ENCODE measurements around the gene HACL1. TPM values are rescaled to one million over a fixed set of nuclear protein-coding genes. Genes with fewer than 3 reads are reported as not detected.

HACL1 gene
- total RNA-seq, 1 donor from 2014 or later: 17.5 TPM

DNA sequence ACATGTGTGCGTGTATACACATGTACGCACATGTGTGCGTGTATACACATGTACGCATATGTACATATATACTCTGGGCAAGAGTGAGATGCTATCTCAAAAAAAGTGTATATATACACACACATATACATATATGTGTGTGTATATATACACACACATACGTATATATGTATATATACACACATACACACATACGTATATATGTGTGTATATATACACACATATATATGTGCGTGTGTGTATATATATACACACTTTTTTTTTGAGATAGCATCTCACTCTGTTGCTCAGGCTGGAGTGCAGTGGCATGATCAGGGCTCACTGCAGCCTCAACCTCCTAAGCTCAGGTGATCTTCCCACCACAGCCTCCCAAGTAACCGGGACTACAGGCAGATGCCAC lies 8.4 kb downstream of the HACL1 start:
- Mint-ChIP-seq H3K27me3 (ENCODE audit: unreplicated experiment) (no peaks in the 10 kb centered on the region), H3K4me1 (ENCODE audit: unreplicated experiment) (no peaks in the 10 kb centered on the region)
- TF ChIP-seq, protein P1, sequence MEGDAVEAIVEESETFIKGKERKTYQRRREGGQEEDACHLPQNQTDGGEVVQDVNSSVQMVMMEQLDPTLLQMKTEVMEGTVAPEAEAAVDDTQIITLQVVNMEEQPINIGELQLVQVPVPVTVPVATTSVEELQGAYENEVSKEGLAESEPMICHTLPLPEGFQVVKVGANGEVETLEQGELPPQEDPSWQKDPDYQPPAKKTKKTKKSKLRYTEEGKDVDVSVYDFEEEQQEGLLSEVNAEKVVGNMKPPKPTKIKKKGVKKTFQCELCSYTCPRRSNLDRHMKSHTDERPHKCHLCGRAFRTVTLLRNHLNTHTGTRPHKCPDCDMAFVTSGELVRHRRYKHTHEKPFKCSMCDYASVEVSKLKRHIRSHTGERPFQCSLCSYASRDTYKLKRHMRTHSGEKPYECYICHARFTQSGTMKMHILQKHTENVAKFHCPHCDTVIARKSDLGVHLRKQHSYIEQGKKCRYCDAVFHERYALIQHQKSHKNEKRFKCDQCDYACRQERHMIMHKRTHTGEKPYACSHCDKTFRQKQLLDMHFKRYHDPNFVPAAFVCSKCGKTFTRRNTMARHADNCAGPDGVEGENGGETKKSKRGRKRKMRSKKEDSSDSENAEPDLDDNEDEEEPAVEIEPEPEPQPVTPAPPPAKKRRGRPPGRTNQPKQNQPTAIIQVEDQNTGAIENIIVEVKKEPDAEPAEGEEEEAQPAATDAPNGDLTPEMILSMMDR (IDR thresholded peaks at IDR 0.05; ENCODE audit: unreplicated experiment): no peak

GRCh38 chr3:15591928-15592327 lies 9.4 kb downstream of the HACL1 start:
- Mint-ChIP-seq H3K27me3 (ENCODE audit: unreplicated experiment) (no peaks in the 10 kb centered on the region), H3K4me3 (ENCODE audit: unreplicated experiment) (no peak overlapping the region), H3K27ac (ENCODE audit: unreplicated experiment) (no peak overlapping the region), H3K36me3 (ENCODE audit: low read depth, unreplicated experiment) (no peaks in the 10 kb centered on the region), H3K9me3 (ENCODE audit: unreplicated experiment) (no peaks in the 10 kb centered on the region), H3K4me1 (ENCODE audit: unreplicated experiment) (no peaks in the 10 kb centered on the region)
- TF ChIP-seq, protein P1 (IDR thresholded peaks at IDR 0.05; ENCODE audit: unreplicated experiment): no peak
- DNase-seq (ENCODE audit: low spot score): no peak

More for the DNA sequence above, 8.4 kb downstream of the HACL1 start:
- H3K36me3 Mint-ChIP-seq (ENCODE audit: low read depth, unreplicated experiment): no peaks in the 10 kb centered on the region
- no peak overlapping the region for H3K27ac Mint-ChIP-seq (ENCODE audit: unreplicated experiment)
- DNase-seq (ENCODE audit: low spot score): no peak
- H3K9me3 Mint-ChIP-seq (ENCODE audit: unreplicated experiment): no peaks in the 10 kb centered on the region
- no peak overlapping the region for H3K4me3 Mint-ChIP-seq (ENCODE audit: unreplicated experiment)

- Mint-ChIP-seq H3K36me3 (ENCODE audit: low read depth, unreplicated experiment) (no peaks in the 10 kb centered on the region), H3K27me3 (ENCODE audit: unreplicated experiment) (no peaks in the 10 kb centered on the region), H3K4me1 (ENCODE audit: unreplicated experiment) (no peaks in the 10 kb centered on the region), H3K9me3 (ENCODE audit: unreplicated experiment) (no peaks in the 10 kb centered on the region), H3K27ac (ENCODE audit: unreplicated experiment) (no peak overlapping the region), H3K4me3 (ENCODE audit: unreplicated experiment) (no peak overlapping the region)
- DNase-seq (ENCODE audit: low spot score): no peak
- TF ChIP-seq, protein P1 (IDR thresholded peaks at IDR 0.05; ENCODE audit: unreplicated experiment): no peak
Observed at GRCh38 chr3:15591242-15591641, 10.1 kb downstream of the HACL1 start.

DNA sequence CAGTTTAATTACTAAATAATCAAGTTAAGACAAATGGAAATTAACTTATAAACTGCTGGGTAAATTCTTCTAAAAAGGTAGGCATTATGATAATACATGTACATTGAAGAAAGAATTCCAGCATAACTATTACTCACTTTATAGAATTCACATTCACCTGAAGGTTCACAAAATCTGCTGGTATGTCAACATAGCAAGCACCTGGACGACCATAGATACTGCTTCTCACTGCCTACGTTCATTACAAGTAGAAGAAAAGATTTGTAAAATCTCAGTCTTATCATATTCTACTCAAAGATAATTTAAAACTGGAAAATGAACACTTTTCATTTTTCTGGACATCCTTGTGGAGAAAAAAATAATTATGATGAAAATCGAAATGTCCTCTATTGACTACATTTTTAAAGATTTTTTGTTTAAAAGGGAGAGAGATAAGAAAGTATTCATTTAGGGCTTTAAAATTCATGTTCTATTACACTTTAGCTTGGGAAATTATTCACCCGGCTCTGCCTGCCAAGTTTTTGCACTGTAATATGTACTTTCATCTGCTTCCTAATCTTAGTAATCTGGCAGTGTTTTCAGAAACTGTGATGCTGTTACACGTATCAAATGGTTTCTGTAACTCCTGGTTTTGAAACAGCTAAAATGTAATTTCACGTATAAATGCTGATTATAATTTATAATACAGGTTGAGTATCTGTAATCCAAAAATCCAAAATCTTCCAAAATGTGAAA lies 16.1 kb downstream of the HACL1 start:
- Mint-ChIP-seq H3K27ac (ENCODE audit: unreplicated experiment) (no peak overlapping the region), H3K9me3 (ENCODE audit: unreplicated experiment) (no peaks in the 10 kb centered on the region), H3K36me3 (ENCODE audit: low read depth, unreplicated experiment) (peaks cover 15% of the 10 kb centered on the region), H3K4me3 (ENCODE audit: unreplicated experiment) (no peak overlapping the region), H3K27me3 (ENCODE audit: unreplicated experiment) (peaks cover under 1% of the 10 kb centered on the region), H3K4me1 (ENCODE audit: unreplicated experiment) (no peaks in the 10 kb centered on the region)
- TF ChIP-seq, protein P1 (IDR thresholded peaks at IDR 0.05; ENCODE audit: unreplicated experiment): no peak
- DNase-seq (ENCODE audit: low spot score): no peak

Measured in endothelial cell (in vitro differentiated cells).